Pericardium fibroblast (primary cell): ENCODE data around the gene AGBL2. TPM values are rescaled to one million over a fixed set of nuclear protein-coding genes. Genes with fewer than 3 reads are reported as not detected.

Source experiments
- total RNA-seq: library from RNA; depleted of rRNA; stranded (reverse); fragments of >200 nt; gene quantifications from 2 replicates; pipeline ENCODE4 v1.2.3, GENCODE V29; 2015

Gene AGBL2
- 0.17 and 1.4 TPM in 2 replicates for total RNA-seq

GRCh38 chr11:47715082-47715669 lies at the start of gene AGBL2:
TSS of gene AGBL2 (minus strand) at chr11:47715369. CDS start at chr11:47714650, 719 bp downstream.

GRCh38 chr11:47642099-47642855 lies 72.9 kb downstream of the AGBL2 start, which contains the start of gene MTCH2:
TSS of gene MTCH2 (minus strand) at chr11:47642559. CDS start at chr11:47642465, 94 bp downstream.

Other genes with a start within 250 kb of the AGBL2 start
- gene CELF1, start 162.2 kb downstream of the AGBL2 start, total RNA-seq = 28.8 and 29.1 TPM in 2 replicates
- gene PTPMT1, start 149.8 kb downstream of the AGBL2 start, total RNA-seq = 82.1 and 92.9 TPM in 2 replicates
- gene KBTBD4, start 136.4 kb downstream of the AGBL2 start, total RNA-seq = 13.1 and 13.6 TPM in 2 replicates
- gene NDUFS3, start 136.3 kb downstream of the AGBL2 start, total RNA-seq = 62.2 and 68.1 TPM in 2 replicates
- gene FAM180B, start 128.7 kb downstream of the AGBL2 start, total RNA-seq = 0.12 and 1.3 TPM in 2 replicates
- gene C1QTNF4, start 121.0 kb downstream of the AGBL2 start, total RNA-seq = 0.60 and 0.70 TPM in 2 replicates
- gene MTCH2, start 72.8 kb downstream of the AGBL2 start, total RNA-seq = 49.3 and 80.5 TPM in 2 replicates
- 39.6 and 42.3 TPM in 2 replicates for gene FNBP4, start 52.0 kb upstream of the AGBL2 start, total RNA-seq
- 12.4 and 22.1 TPM in 2 replicates for gene NUP160, start 133.0 kb upstream of the AGBL2 start, total RNA-seq